NT2/D1 (cell line): Measurements from ENCODE around the gene TMED10.
"Not testable (repeated sequence)": the region's sequence is repeated elsewhere in the genome, so short reads cannot be mapped to it uniquely, and the experiment has no call there.

Experiments
- DNase-seq: peaks from one replicate; pipeline ENCODE4 v3.0.0-alpha.2; 2011; ENCODE audit warnings: low read depth, low spot score
- H3K27me3 ChIP-seq: 2 replicates; pipeline ENCODE4 v1.6.0; 2011; ENCODE audit warnings: mild to moderate bottlenecking; ENCODE audit not compliant: insufficient read length, insufficient read depth
- H3K36me3 ChIP-seq: 2 replicates; pipeline ENCODE4 v1.6.1; 2011; ENCODE audit warnings: mild to moderate bottlenecking, low read length, mixed read lengths; ENCODE audit not compliant: insufficient read depth, insufficient read length
- H3K4me1 ChIP-seq: 2 replicates; pipeline ENCODE4 v1.5.1; 2011; ENCODE audit not compliant: insufficient read depth, insufficient read length
- H3K4me3 ChIP-seq: 2 replicates; pipeline ENCODE4 v1.5.1; 2011; ENCODE audit warnings: low read depth; ENCODE audit not compliant: insufficient read length
- H3K9ac ChIP-seq: 2 replicates; pipeline ENCODE4 v1.6.0; 2011; ENCODE audit warnings: low read depth; ENCODE audit not compliant: insufficient read length
- H3K9me3 ChIP-seq: 2 replicates; pipeline ENCODE4 v1.5.1; 2011; ENCODE audit warnings: mild to moderate bottlenecking, low read length; ENCODE audit not compliant: insufficient read depth
- SUZ12 ChIP-seq: IDR thresholded peaks from 2 replicates; pipeline ENCODE4 v1.6.1; 2011; ENCODE audit not compliant: insufficient read length, insufficient read depth; ENCODE audit errors: extremely low read depth
- YY1 ChIP-seq: IDR thresholded peaks from 2 replicates; pipeline ENCODE4 v1.6.1; 2011; ENCODE audit not compliant: insufficient read length, insufficient read depth
- ZNF274 ChIP-seq: IDR thresholded peaks from 2 replicates; pipeline ENCODE4 v1.6.1; 2011; ENCODE audit warnings: mild to moderate bottlenecking, low read depth, low read length

The TMED10 gene

DNA sequence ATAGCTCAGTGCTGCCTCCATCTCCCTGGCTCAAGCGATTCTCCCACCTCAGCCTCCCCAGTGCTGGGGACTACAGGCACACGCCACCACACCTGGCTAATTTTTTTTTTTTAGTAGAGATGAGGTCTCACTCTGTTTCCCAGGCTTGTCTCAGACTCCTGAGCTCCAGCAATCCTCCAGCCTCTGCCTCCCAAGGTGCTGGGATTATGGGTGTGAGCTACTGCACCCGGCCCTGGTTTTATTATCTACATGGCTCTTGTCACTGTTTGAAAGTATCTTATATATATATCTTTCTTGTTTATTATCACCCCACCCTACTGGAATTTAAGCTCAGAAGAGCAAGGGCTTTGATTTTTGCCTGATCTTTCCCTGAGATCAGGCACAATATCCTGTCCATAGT, 7.6 kb upstream of the TMED10 start:
- Histone ChIP-seq H3K36me3 (no peaks in the 10 kb centered on the region), H3K4me3 (no peak overlapping the region), H3K4me1 (no peaks in the 10 kb centered on the region), H3K9ac (no peak overlapping the region), H3K27me3 (no peaks in the 10 kb centered on the region), H3K9me3 (no peaks in the 10 kb centered on the region)
- TF ChIP-seq SUZ12 = no peak
- DNase-seq = no peak

DNA sequence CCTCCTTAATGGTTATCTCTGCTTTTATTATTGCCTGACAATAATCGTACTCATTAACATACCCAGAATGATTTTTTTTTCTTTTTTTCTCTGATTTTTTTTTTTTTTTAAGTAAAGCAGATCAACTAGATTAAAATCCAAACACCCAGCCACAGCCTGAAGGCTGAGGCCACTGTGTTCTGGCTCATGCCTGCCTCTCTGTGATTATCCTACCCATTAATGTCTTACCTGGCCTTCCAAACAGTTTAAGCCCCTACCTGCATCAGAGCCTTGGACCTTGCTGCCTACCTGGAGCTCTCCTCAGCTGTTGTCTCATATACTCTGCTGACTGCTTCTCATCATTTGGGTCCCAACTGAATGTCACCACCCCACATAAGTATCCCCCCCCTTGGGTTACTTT, 6.8 kb upstream of the TMED10 start:
- H3K36me3 ChIP-seq = no peaks in the 10 kb centered on the region
- H3K9ac ChIP-seq = no peak overlapping the region
- TF ChIP-seq SUZ12 (no peak), YY1 (no peak), ZNF274 (no peak)
- H3K27me3 ChIP-seq = no peaks in the 10 kb centered on the region
- no peak overlapping the region for H3K4me3 ChIP-seq
- H3K4me1 ChIP-seq = no peaks in the 10 kb centered on the region
- no peaks in the 10 kb centered on the region for H3K9me3 ChIP-seq
- DNase-seq = no peak

DNA sequence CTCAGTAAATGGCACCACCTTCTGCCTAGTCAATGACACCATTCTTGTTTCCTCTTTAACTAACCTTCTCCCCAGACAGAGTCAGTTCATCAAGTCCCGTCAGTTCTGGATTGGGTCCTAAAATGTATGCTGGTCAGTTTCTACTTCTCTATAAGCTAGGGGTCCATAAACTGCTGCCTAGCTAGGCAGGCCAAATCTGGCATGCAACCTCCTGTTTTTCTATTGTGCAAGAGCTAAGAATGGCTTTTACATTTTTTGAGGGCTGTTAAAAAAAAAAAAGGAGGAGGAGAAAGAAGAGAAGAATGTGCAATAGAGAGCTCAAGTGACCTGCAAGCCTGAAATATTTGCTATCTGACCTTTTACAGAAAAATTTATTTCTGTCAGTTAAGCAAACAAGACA, 6.4 kb upstream of the TMED10 start:
- Histone ChIP-seq H3K4me1 (no peaks in the 10 kb centered on the region), H3K9me3 (no peaks in the 10 kb centered on the region), H3K36me3 (no peaks in the 10 kb centered on the region), H3K27me3 (no peaks in the 10 kb centered on the region), H3K9ac (no peak overlapping the region), H3K4me3 (no peak overlapping the region)
- no peak for TF ChIP-seq ZNF274
- no peak for TF ChIP-seq SUZ12
- TF ChIP-seq YY1 = no peak
- DNase-seq = no peak

DNA sequence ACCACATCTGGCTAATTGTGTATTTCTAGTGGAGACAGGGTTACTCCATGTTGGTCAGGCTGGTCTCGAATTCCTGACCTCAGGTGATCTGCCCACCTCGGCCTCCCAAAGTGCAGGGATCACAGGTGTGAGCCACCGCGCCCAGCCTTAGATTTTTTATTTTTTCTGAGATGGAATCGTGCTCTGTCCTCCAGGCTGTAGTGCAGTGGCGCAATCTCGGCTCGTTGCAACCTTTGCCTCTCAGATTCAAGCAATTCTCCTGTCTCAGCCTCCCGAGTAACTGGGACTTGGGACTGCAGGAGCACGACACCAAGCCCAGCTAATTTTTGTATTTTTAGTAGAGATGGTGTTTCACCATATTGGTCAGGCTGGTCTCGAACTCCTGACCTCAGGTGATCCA, 5.8 kb upstream of the TMED10 start:
- DNase-seq, H3K36me3 ChIP-seq, H3K4me3 ChIP-seq, H3K4me1 ChIP-seq, H3K27me3 ChIP-seq, H3K9me3 ChIP-seq, H3K9ac ChIP-seq: not testable (repeated sequence)

- TF ChIP-seq ZNF274 (no peak), SUZ12 (no peak), YY1 (no peak)
- peak; percentile 5 for DNase-seq
Measured at GRCh38 chr14:75181293-75182062, 5.1 kb upstream of the TMED10 start.

GRCh38 chr14:75175677-75176141, 703 bp downstream of the TMED10 start:
- TF ChIP-seq YY1 (no peak), ZNF274 (no peak), SUZ12 (no peak)
- Histone ChIP-seq H3K9me3 (no peaks in the 10 kb centered on the region), H3K4me3 (peak overlapping the region; percentile 74), H3K4me1 (no peaks in the 10 kb centered on the region), H3K27me3 (no peaks in the 10 kb centered on the region), H3K9ac (peak overlapping the region; percentile 92), H3K36me3 (no peaks in the 10 kb centered on the region)
- no peak for DNase-seq

More at GRCh38 chr14:75181293-75182062, 5.1 kb upstream of the TMED10 start:
- Histone ChIP-seq H3K9me3 (no peaks in the 10 kb centered on the region), H3K36me3 (no peaks in the 10 kb centered on the region), H3K4me3 (no peak overlapping the region), H3K9ac (no peak overlapping the region), H3K4me1 (no peaks in the 10 kb centered on the region), H3K27me3 (no peaks in the 10 kb centered on the region)

- no peak for TF ChIP-seq SUZ12
- no peak for TF ChIP-seq ZNF274
- no peak for TF ChIP-seq YY1
- Histone ChIP-seq H3K9ac (no peak overlapping the region), H3K36me3 (no peaks in the 10 kb centered on the region), H3K4me1 (no peaks in the 10 kb centered on the region), H3K27me3 (no peaks in the 10 kb centered on the region), H3K4me3 (no peak overlapping the region), H3K9me3 (no peaks in the 10 kb centered on the region)
- DNase-seq = no peak
Measured at GRCh38 chr14:75174066-75174465, 2.3 kb downstream of the TMED10 start.

DNA sequence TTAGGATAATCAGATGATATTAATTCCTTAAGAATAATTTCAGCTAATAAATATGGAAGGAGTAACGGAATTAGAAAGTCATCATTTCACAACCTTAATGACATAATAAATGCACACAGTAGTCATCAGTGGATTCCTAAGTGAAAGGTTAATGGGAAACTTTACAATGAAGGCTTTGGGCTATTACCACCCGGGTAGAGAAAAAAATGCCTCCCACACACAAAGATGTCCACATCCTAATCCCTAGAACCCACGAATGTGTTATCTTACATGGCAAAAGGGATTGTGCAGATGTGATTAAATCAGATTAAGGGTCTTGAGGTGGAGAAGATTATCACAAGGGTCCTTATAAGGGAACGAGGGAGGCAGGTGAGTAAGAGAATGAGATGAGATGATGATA, 5.6 kb downstream of the TMED10 start:
- H3K9me3 ChIP-seq = no peaks in the 10 kb centered on the region
- TF ChIP-seq ZNF274 (no peak), SUZ12 (no peak), YY1 (no peak)
- H3K27me3 ChIP-seq = no peaks in the 10 kb centered on the region
- no peak for DNase-seq
- H3K9ac ChIP-seq = no peak overlapping the region
- H3K36me3 ChIP-seq = no peaks in the 10 kb centered on the region
- H3K4me3 ChIP-seq = no peak overlapping the region
- H3K4me1 ChIP-seq = no peaks in the 10 kb centered on the region
